Measurements from ENCODE around the gene RC3H1.

RC3H1 gene, protein sequence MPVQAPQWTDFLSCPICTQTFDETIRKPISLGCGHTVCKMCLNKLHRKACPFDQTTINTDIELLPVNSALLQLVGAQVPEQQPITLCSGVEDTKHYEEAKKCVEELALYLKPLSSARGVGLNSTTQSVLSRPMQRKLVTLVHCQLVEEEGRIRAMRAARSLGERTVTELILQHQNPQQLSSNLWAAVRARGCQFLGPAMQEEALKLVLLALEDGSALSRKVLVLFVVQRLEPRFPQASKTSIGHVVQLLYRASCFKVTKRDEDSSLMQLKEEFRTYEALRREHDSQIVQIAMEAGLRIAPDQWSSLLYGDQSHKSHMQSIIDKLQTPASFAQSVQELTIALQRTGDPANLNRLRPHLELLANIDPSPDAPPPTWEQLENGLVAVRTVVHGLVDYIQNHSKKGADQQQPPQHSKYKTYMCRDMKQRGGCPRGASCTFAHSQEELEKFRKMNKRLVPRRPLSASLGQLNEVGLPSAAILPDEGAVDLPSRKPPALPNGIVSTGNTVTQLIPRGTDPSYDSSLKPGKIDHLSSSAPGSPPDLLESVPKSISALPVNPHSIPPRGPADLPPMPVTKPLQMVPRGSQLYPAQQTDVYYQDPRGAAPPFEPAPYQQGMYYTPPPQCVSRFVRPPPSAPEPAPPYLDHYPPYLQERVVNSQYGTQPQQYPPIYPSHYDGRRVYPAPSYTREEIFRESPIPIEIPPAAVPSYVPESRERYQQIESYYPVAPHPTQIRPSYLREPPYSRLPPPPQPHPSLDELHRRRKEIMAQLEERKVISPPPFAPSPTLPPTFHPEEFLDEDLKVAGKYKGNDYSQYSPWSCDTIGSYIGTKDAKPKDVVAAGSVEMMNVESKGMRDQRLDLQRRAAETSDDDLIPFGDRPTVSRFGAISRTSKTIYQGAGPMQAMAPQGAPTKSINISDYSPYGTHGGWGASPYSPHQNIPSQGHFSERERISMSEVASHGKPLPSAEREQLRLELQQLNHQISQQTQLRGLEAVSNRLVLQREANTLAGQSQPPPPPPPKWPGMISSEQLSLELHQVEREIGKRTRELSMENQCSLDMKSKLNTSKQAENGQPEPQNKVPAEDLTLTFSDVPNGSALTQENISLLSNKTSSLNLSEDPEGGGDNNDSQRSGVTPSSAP

GRCh38 chr1:174022080-174022975 lies at the start of gene RC3H1:
TSS of gene RC3H1 (minus strand) at chr1:174022357. CDS start at chr1:173992985, 29,372 bp downstream.
- TF ChIP-seq POLR2A (IDR thresholded peaks at IDR 0.05; ENCODE audit: extremely low read depth, insufficient read length): peak; percentile 84
- no peak; the same call in 1 of the 2 replicates for TF ChIP-seq MYC (IDR thresholded peaks at IDR 0.05; ENCODE audit: low read depth, low read length)
- TF ChIP-seq, protein P1, sequence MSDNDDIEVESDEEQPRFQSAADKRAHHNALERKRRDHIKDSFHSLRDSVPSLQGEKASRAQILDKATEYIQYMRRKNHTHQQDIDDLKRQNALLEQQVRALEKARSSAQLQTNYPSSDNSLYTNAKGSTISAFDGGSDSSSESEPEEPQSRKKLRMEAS (IDR thresholded peaks at IDR 0.05; ENCODE audit: low read depth, low read length): 0 out of 2 replicates have a peak, but pooled peaks have one; percentile 6
- no peak for TF ChIP-seq CTCF (IDR thresholded peaks at IDR 0.05; ENCODE audit: low read depth, low read length)
- H3K4me3 ChIP-seq (ENCODE audit: low read depth, low read length): peak within 1 kb of the TSS; percentile 91
- DNase-seq (ENCODE audit: low read depth): peak; percentile 93

DNA sequence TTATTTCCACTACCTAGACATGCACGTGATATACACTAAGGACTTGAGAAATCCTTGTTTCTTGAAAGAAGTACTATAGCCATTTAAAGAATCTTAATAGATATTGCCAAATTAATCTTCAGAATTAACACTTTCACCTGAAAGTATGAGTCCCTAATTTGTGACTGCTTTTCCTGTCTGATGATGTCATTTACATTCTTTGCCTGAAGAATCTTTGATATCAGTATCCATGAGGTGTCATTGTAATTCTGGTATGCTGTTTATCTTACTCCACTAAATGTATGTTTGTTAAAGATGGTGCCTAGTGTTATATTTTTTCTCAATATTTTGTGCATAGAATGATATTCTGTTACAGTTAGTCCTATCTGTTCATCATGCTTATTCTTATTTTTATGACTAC lies 48.5 kb upstream of the RC3H1 start:
- DNase-seq (ENCODE audit: low read depth): no peak
- H3K4me3 ChIP-seq (ENCODE audit: low read depth, low read length): no peak overlapping the region
- TF ChIP-seq, protein P1 (IDR thresholded peaks at IDR 0.05; ENCODE audit: low read depth, low read length): no peak
- TF ChIP-seq MYC (IDR thresholded peaks at IDR 0.05; ENCODE audit: low read depth, low read length): no peak
- no peak for TF ChIP-seq POLR2A (IDR thresholded peaks at IDR 0.05; ENCODE audit: extremely low read depth, insufficient read length)
- TF ChIP-seq CTCF (IDR thresholded peaks at IDR 0.05; ENCODE audit: low read depth, low read length): no peak

GRCh38 chr1:174068000-174068399 lies 45.8 kb upstream of the RC3H1 start:
- no peak overlapping the region for H3K4me3 ChIP-seq (ENCODE audit: low read depth, low read length)
- TF ChIP-seq CTCF (IDR thresholded peaks at IDR 0.05; ENCODE audit: low read depth, low read length) (no peak), POLR2A (IDR thresholded peaks at IDR 0.05; ENCODE audit: extremely low read depth, insufficient read length) (no peak), MYC (IDR thresholded peaks at IDR 0.05; ENCODE audit: low read depth, low read length) (no peak)
- TF ChIP-seq, protein P1 (IDR thresholded peaks at IDR 0.05; ENCODE audit: low read depth, low read length): no peak
- DNase-seq (ENCODE audit: low read depth): no peak

GRCh38 chr1:174060090-174060489 lies 37.9 kb upstream of the RC3H1 start:
- no peak for DNase-seq (ENCODE audit: low read depth)
- no peak overlapping the region for H3K4me3 ChIP-seq (ENCODE audit: low read depth, low read length)
- TF ChIP-seq MYC (IDR thresholded peaks at IDR 0.05; ENCODE audit: low read depth, low read length) (no peak), POLR2A (IDR thresholded peaks at IDR 0.05; ENCODE audit: extremely low read depth, insufficient read length) (no peak), CTCF (IDR thresholded peaks at IDR 0.05; ENCODE audit: low read depth, low read length) (no peak)
- TF ChIP-seq, protein P1 (IDR thresholded peaks at IDR 0.05; ENCODE audit: low read depth, low read length): no peak

Measured in NB4 (cell line).